GM12878 (cell line): ENCODE results near the gene FAM161A. TPM values are rescaled to one million over a fixed set of nuclear protein-coding genes. Genes with fewer than 3 reads are reported as not detected.

ENCODE experiments used
- CBFB ChIP-seq: IDR thresholded peaks from 2 replicates; pipeline ENCODE4 v1.6.1; 2016; ENCODE audit warnings: antibody characterized with exemption, low read depth
- CREB1 ChIP-seq: IDR thresholded peaks from 2 replicates; pipeline ENCODE4 v1.6.1; 2012; ENCODE audit warnings: low read depth, mild to moderate bottlenecking, inconsistent platforms
- EZH2 ChIP-seq: IDR thresholded peaks from 2 replicates; pipeline ENCODE4 v1.6.1; 2012; ENCODE audit warnings: low read depth, mild to moderate bottlenecking, control low read depth, inconsistent platforms, low read length, borderline replicate concordance; ENCODE audit not compliant: control insufficient read depth
- FOS ChIP-seq: IDR thresholded peaks from 3 replicates; pipeline ENCODE4 v1.6.1; 2011; ENCODE audit warnings: borderline replicate concordance; ENCODE audit not compliant: insufficient read length; ENCODE audit errors: extremely low read depth
- KLF5 ChIP-seq: fragments of 450-650 bp; IDR thresholded peaks from 2 replicates; pipeline ENCODE4 v1.6.1; 2014; ENCODE audit warnings: mild to moderate bottlenecking; ENCODE audit not compliant: partially characterized antibody
- MTA3 ChIP-seq: IDR thresholded peaks from 2 replicates; pipeline ENCODE4 v1.6.1; 2012; ENCODE audit warnings: low read length, inconsistent platforms, borderline replicate concordance
- MYB ChIP-seq: fragments of 150-350 bp; IDR thresholded peaks from 2 replicates; pipeline ENCODE4 v1.6.1; 2014; ENCODE audit warnings: mild to moderate bottlenecking, low read depth, low read length, borderline replicate concordance
- NFYB ChIP-seq: IDR thresholded peaks from 2 replicates; pipeline ENCODE4 v1.6.1; 2011; ENCODE audit warnings: low read depth, mild to moderate bottlenecking, low read length, improper control_type of control experiment, moderate library complexity; ENCODE audit not compliant: insufficient read depth
- RUNX3 ChIP-seq: IDR thresholded peaks from 2 replicates; pipeline ENCODE4 v1.6.1; 2012; ENCODE audit warnings: low read length, inconsistent platforms
- SMAD1 ChIP-seq: fragments of 450-650 bp; IDR thresholded peaks from 2 replicates; pipeline ENCODE4 v1.6.1; 2018; ENCODE audit warnings: mild to moderate bottlenecking, low read depth; ENCODE audit not compliant: partially characterized antibody
- ZNF24 ChIP-seq: fragments of 450-650 bp; IDR thresholded peaks from 2 replicates; pipeline ENCODE4 v1.6.1; 2017; ENCODE audit warnings: antibody characterized with exemption, mild to moderate bottlenecking
- polyA plus RNA-seq, 11 experiments: library from polyadenylated mRNA; depleted of rRNA in 4 of 11; unstranded in 6 of 11; stranded (reverse) in 5 of 11; fragments of >200 nt; fragmentation: Nextera tagmentation in 4 of 11; fragmentation: Illumina TruSeq in 1 of 11; extraction: Ambion mirVana in 4 of 11; extraction: Trizol in 1 of 11; gene quantifications; 1 replicate in 1 of 11; 2 replicates in 10 of 11; pipeline versions ENCODE4 v1.2.1 to v1.2.3, GENCODE V29; 2011 to 2016; ENCODE audit warnings: inconsistent platforms in 2 of 11, missing spikeins in 2 of 11, low read depth in 1 of 11
- total RNA-seq, 4 experiments: library from RNA; depleted of rRNA in 3 of 4; stranded (reverse); fragments of >200 nt in 3 of 4; fragmentation: Illumina TruSeq in 1 of 4; extraction: Trizol in 1 of 4; gene quantifications; 2 replicates each; pipeline versions ENCODE4 v1.2.1 to v1.2.3, GENCODE V29; 2013 to 2021
- TF ChIP-seq, protein P1 (sequence below): fragments of 450-650 bp; IDR thresholded peaks from 2 replicates; pipeline ENCODE4 v1.6.1; 2017; ENCODE audit warnings: antibody characterized with exemption, mild to moderate bottlenecking, moderate library complexity
- TF ChIP-seq, protein P2 (sequence below): IDR thresholded peaks from 2 replicates; pipeline ENCODE4 v1.6.1; 2012; ENCODE audit warnings: low read depth, low read length, improper control_type of control experiment
- TF ChIP-seq, protein P3 (sequence below): IDR thresholded peaks from 2 replicates; pipeline ENCODE4 v1.6.1; 2011; ENCODE audit warnings: low read depth, low read length, improper control_type of control experiment, borderline replicate concordance
- TF ChIP-seq, protein P4 (sequence below): fragments of 450-650 bp; IDR thresholded peaks from 2 replicates; pipeline ENCODE4 v1.6.1; 2017; ENCODE audit warnings: mild to moderate bottlenecking, moderate library complexity
- TF ChIP-seq, protein P5 (sequence below): fragments of 450-650 bp; IDR thresholded peaks from 2 replicates; pipeline ENCODE4 v1.6.1; 2017; ENCODE audit warnings: mild to moderate bottlenecking

Gene FAM161A
- total and polyA plus RNA-seq, 10 of the 15 experiments (the other 5 are each of a cell fraction or from before 2014, with no cell fraction given) = 2.2 to 12.2 (median 8.9) TPM

DNA sequence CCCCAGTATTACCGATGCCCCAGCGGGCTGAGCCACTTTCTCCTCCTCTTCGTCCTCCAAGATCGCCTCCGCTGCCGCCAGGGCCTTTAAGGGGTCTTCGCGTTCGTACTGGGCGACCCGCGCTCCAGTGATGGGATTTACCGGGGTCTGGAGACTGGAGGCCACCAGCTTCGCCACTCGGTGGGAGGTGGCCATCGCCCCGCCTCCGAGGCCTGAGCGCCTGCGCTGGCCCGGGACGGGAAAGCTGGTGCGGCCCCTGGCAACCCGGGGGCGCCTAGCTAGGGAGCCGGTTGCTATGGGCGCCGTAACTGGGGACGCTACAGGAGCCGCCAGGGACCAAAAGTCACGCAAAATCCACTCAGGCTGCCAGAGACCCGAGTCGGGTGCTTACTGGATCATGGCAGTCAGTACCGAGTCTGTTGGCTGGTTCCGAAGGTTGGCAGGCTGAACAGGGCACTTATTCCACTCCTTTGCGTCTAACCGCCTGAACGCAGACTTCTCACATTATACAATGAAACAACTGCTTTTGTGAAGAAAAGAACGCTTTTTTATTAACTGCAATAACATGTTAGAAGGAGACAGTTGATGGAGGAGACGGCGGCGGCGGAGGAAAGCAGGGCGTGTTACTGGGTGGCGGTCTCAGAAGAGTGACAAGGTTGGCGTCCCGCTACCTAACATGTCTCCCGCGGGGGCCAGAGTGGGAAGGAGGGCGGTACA lies at the start of gene FAM161A (continued):
- TF ChIP-seq, protein P1, sequence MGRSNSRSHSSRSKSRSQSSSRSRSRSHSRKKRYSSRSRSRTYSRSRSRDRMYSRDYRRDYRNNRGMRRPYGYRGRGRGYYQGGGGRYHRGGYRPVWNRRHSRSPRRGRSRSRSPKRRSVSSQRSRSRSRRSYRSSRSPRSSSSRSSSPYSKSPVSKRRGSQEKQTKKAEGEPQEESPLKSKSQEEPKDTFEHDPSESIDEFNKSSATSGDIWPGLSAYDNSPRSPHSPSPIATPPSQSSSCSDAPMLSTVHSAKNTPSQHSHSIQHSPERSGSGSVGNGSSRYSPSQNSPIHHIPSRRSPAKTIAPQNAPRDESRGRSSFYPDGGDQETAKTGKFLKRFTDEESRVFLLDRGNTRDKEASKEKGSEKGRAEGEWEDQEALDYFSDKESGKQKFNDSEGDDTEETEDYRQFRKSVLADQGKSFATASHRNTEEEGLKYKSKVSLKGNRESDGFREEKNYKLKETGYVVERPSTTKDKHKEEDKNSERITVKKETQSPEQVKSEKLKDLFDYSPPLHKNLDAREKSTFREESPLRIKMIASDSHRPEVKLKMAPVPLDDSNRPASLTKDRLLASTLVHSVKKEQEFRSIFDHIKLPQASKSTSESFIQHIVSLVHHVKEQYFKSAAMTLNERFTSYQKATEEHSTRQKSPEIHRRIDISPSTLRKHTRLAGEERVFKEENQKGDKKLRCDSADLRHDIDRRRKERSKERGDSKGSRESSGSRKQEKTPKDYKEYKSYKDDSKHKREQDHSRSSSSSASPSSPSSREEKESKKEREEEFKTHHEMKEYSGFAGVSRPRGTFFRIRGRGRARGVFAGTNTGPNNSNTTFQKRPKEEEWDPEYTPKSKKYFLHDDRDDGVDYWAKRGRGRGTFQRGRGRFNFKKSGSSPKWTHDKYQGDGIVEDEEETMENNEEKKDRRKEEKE = no peak
- TF ChIP-seq, protein P2, sequence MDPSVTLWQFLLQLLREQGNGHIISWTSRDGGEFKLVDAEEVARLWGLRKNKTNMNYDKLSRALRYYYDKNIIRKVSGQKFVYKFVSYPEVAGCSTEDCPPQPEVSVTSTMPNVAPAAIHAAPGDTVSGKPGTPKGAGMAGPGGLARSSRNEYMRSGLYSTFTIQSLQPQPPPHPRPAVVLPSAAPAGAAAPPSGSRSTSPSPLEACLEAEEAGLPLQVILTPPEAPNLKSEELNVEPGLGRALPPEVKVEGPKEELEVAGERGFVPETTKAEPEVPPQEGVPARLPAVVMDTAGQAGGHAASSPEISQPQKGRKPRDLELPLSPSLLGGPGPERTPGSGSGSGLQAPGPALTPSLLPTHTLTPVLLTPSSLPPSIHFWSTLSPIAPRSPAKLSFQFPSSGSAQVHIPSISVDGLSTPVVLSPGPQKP = peak; percentile 29; the same call in 1 of the 2 replicates
- TF ChIP-seq CREB1 (no peak), ZNF24 (no peak), CBFB (0 out of 2 replicates have a peak, but pooled peaks have one; percentile 12), FOS (no peak), KLF5 (no peak), NFYB (no peak), MTA3 (no peak), EZH2 (no peak), MYB (no peak), RUNX3 (no peak), SMAD1 (peak; percentile 14)
- TF ChIP-seq, protein P3, sequence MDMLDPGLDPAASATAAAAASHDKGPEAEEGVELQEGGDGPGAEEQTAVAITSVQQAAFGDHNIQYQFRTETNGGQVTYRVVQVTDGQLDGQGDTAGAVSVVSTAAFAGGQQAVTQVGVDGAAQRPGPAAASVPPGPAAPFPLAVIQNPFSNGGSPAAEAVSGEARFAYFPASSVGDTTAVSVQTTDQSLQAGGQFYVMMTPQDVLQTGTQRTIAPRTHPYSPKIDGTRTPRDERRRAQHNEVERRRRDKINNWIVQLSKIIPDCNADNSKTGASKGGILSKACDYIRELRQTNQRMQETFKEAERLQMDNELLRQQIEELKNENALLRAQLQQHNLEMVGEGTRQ = no peak
- TF ChIP-seq, protein P4, sequence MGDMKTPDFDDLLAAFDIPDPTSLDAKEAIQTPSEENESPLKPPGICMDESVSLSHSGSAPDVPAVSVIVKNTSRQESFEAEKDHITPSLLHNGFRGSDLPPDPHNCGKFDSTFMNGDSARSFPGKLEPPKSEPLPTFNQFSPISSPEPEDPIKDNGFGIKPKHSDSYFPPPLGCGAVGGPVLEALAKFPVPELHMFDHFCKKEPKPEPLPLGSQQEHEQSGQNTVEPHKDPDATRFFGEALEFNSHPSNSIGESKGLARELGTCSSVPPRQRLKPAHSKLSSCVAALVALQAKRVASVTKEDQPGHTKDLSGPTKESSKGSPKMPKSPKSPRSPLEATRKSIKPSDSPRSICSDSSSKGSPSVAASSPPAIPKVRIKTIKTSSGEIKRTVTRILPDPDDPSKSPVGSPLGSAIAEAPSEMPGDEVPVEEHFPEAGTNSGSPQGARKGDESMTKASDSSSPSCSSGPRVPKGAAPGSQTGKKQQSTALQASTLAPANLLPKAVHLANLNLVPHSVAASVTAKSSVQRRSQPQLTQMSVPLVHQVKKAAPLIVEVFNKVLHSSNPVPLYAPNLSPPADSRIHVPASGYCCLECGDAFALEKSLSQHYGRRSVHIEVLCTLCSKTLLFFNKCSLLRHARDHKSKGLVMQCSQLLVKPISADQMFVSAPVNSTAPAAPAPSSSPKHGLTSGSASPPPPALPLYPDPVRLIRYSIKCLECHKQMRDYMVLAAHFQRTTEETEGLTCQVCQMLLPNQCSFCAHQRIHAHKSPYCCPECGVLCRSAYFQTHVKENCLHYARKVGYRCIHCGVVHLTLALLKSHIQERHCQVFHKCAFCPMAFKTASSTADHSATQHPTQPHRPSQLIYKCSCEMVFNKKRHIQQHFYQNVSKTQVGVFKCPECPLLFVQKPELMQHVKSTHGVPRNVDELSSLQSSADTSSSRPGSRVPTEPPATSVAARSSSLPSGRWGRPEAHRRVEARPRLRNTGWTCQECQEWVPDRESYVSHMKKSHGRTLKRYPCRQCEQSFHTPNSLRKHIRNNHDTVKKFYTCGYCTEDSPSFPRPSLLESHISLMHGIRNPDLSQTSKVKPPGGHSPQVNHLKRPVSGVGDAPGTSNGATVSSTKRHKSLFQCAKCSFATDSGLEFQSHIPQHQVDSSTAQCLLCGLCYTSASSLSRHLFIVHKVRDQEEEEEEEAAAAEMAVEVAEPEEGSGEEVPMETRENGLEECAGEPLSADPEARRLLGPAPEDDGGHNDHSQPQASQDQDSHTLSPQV = no peak
- TF ChIP-seq, protein P5, sequence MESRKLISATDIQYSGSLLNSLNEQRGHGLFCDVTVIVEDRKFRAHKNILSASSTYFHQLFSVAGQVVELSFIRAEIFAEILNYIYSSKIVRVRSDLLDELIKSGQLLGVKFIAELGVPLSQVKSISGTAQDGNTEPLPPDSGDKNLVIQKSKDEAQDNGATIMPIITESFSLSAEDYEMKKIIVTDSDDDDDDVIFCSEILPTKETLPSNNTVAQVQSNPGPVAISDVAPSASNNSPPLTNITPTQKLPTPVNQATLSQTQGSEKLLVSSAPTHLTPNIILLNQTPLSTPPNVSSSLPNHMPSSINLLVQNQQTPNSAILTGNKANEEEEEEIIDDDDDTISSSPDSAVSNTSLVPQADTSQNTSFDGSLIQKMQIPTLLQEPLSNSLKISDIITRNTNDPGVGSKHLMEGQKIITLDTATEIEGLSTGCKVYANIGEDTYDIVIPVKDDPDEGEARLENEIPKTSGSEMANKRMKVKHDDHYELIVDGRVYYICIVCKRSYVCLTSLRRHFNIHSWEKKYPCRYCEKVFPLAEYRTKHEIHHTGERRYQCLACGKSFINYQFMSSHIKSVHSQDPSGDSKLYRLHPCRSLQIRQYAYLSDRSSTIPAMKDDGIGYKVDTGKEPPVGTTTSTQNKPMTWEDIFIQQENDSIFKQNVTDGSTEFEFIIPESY = no peak
